ENCODE measurements around the gene PHF21A. TPM values are rescaled to one million over a fixed set of nuclear protein-coding genes. Genes with fewer than 3 reads are reported as not detected.
A peak's percentile ranks its signal among the peaks of the same experiment; 100 is the strongest.

Gene PHF21A
- total and polyA plus RNA-seq, 2 experiments from 2014 or later = 42.1 to 55.6 TPM

- Histone ChIP-seq H3K36me3 (peaks cover 46% of the 10 kb centered on the region), H3K27ac (no peak overlapping the region), H3K4me3 (no peak overlapping the region), H3K27me3 (no peaks in the 10 kb centered on the region), H3K9me3 (ENCODE audit: low read depth) (no peaks in the 10 kb centered on the region), H3K4me1 (ENCODE audit: low read depth) (peaks cover 11% of the 10 kb centered on the region)
- TF ChIP-seq CTCF (IDR thresholded peaks at IDR 0.05; ENCODE audit: low read depth, low read length) = no peak
- no peak for DNase-seq (ENCODE audit: low read depth in 1 of 2, low spot score in 1 of 2)
Observed at GRCh38 chr11:45937916-45938315, 183.3 kb downstream of the PHF21A start.

- no peak for TF ChIP-seq CTCF (IDR thresholded peaks at IDR 0.05; ENCODE audit: low read depth, low read length)
- peaks cover 49% of the 10 kb centered on the region for H3K36me3 ChIP-seq
Observed at GRCh38 chr11:45936511-45937054, 184.7 kb downstream of the PHF21A start.

GRCh38 chr11:45935349-45936064, 185.7 kb downstream of the PHF21A start:
- Histone ChIP-seq H3K4me1 (ENCODE audit: low read depth) (peaks cover 11% of the 10 kb centered on the region), H3K9me3 (ENCODE audit: low read depth) (no peaks in the 10 kb centered on the region), H3K4me3 (no peak overlapping the region), H3K27ac (peak overlapping the region; percentile 84), H3K36me3 (peaks cover 49% of the 10 kb centered on the region), H3K27me3 (no peaks in the 10 kb centered on the region)
- DNase-seq (ENCODE audit: low read depth in 1 of 2, low spot score in 1 of 2) = no peak
- TF ChIP-seq CTCF (IDR thresholded peaks at IDR 0.05; ENCODE audit: low read depth, low read length) = no peak

More at GRCh38 chr11:45936511-45937054, 184.7 kb downstream of the PHF21A start:
- Histone ChIP-seq H3K4me1 (ENCODE audit: low read depth) (peaks cover 11% of the 10 kb centered on the region), H3K4me3 (no peak overlapping the region), H3K27ac (peak overlapping the region; percentile 16), H3K9me3 (ENCODE audit: low read depth) (no peaks in the 10 kb centered on the region), H3K27me3 (no peaks in the 10 kb centered on the region)
- no peak for DNase-seq (ENCODE audit: low read depth in 1 of 2, low spot score in 1 of 2)

GRCh38 chr11:45934580-45935318, 186.5 kb downstream of the PHF21A start:
- no peaks in the 10 kb centered on the region for H3K9me3 ChIP-seq (ENCODE audit: low read depth)
- H3K4me3 ChIP-seq = no peak overlapping the region
- peak overlapping the region; percentile 84 for H3K27ac ChIP-seq
- TF ChIP-seq CTCF (IDR thresholded peaks at IDR 0.05; ENCODE audit: low read depth, low read length) = no peak
- DNase-seq (ENCODE audit: low read depth in 1 of 2, low spot score in 1 of 2) = peak in 1 of 2 donors; percentile 41
- no peaks in the 10 kb centered on the region for H3K27me3 ChIP-seq
- peaks cover 46% of the 10 kb centered on the region for H3K36me3 ChIP-seq
- peaks cover 11% of the 10 kb centered on the region for H3K4me1 ChIP-seq (ENCODE audit: low read depth)

- no peaks in the 10 kb centered on the region for H3K9me3 ChIP-seq (ENCODE audit: low read depth)
- no peak for TF ChIP-seq CTCF (IDR thresholded peaks at IDR 0.05; ENCODE audit: low read depth, low read length)
- no peaks in the 10 kb centered on the region for H3K27me3 ChIP-seq
- DNase-seq (ENCODE audit: low read depth in 1 of 2, low spot score in 1 of 2) = no peak
- H3K36me3 ChIP-seq = peaks cover 46% of the 10 kb centered on the region
- peak overlapping the region; percentile 84 for H3K27ac ChIP-seq
- H3K4me3 ChIP-seq = no peak overlapping the region
- peaks cover 11% of the 10 kb centered on the region for H3K4me1 ChIP-seq (ENCODE audit: low read depth)
Observed at GRCh38 chr11:45933846-45934579, 187.2 kb downstream of the PHF21A start.

All from cardiac muscle cell (in vitro differentiated cells and primary cell).